HG03520 (cell line): Measurements from ENCODE around the gene BMP2K.
A peak's percentile ranks its signal among the peaks of the same experiment; 100 is the strongest.
"Not testable (repeated sequence)": the region's sequence is repeated elsewhere in the genome, so short reads cannot be mapped to it uniquely, and the experiment has no call there.

Experiments
- ATAC-seq: cut with Tn5 transposase; IDR thresholded peaks from one replicate; pipeline ENCODE4 v1.9.1; 2021; ENCODE audit warnings: mild to moderate bottlenecking, moderate library complexity; ENCODE audit not compliant: unreplicated experiment

The BMP2K gene

GRCh38 chr4:78846258-78846657 lies 70.1 kb downstream of the BMP2K start:
- ATAC-seq: no peak

- ATAC-seq: no peak
Observed at GRCh38 chr4:78862314-78862737, 86.2 kb downstream of the BMP2K start.

- ATAC-seq: no peak
Observed at GRCh38 chr4:78863254-78863869, 87.2 kb downstream of the BMP2K start.

- ATAC-seq: no peak
Observed at GRCh38 chr4:78863991-78864390, 87.8 kb downstream of the BMP2K start.

- ATAC-seq: peak; percentile 65
Observed at GRCh38 chr4:78864405-78865024, 88.4 kb downstream of the BMP2K start.

GRCh38 chr4:78865451-78865850 lies 89.3 kb downstream of the BMP2K start:
- ATAC-seq: no peak

- not testable (repeated sequence) for ATAC-seq
Observed at GRCh38 chr4:78868712-78869111, 92.6 kb downstream of the BMP2K start.

GRCh38 chr4:78870056-78870455 lies 93.9 kb downstream of the BMP2K start:
- no peak for ATAC-seq

GRCh38 chr4:78876568-78877320 lies 100.6 kb downstream of the BMP2K start:
- ATAC-seq: no peak

GRCh38 chr4:78878031-78878430 lies 101.9 kb downstream of the BMP2K start:
- ATAC-seq: no peak

GRCh38 chr4:78880874-78881492 lies 104.8 kb downstream of the BMP2K start:
- no peak for ATAC-seq

- ATAC-seq: no peak
Observed at GRCh38 chr4:78885598-78885997, 109.4 kb downstream of the BMP2K start.

GRCh38 chr4:78889955-78890354 lies 113.8 kb downstream of the BMP2K start:
- no peak for ATAC-seq

GRCh38 chr4:78899302-78899701 lies 123.2 kb downstream of the BMP2K start:
- ATAC-seq: no peak

GRCh38 chr4:78901882-78902281 lies 125.7 kb downstream of the BMP2K start:
- no peak for ATAC-seq

- no peak for ATAC-seq
Observed at GRCh38 chr4:78902298-78902697, 126.1 kb downstream of the BMP2K start.

- ATAC-seq: no peak
Observed at GRCh38 chr4:78904143-78904542, 128.0 kb downstream of the BMP2K start.

GRCh38 chr4:78907638-78908037 lies 131.5 kb downstream of the BMP2K start:
- no peak for ATAC-seq

GRCh38 chr4:78908974-78909373 lies 132.8 kb downstream of the BMP2K start:
- ATAC-seq: not testable (repeated sequence)

- no peak for ATAC-seq
Observed at GRCh38 chr4:78910612-78911011, 134.5 kb downstream of the BMP2K start.

GRCh38 chr4:78922207-78922606 lies 146.1 kb downstream of the BMP2K start:
- no peak for ATAC-seq
